Activated B cell treated with CpG ODN at 0.5 μM for 24 hours (primary cell): Measurements from ENCODE around the gene SPTLC3. TPM values are rescaled to one million over a fixed set of nuclear protein-coding genes. Genes with fewer than 3 reads are reported as not detected.

ENCODE experiments used
- ATAC-seq: fragments of 200-7000 bp; cut with Tn5 transposase; one replicate; pipeline ENCODE4 v1.10.0; 2021; ENCODE audit warnings: low read depth, mild to moderate bottlenecking, moderate library complexity
- CTCF ChIA-PET: fragments of 350-600 bp; sonication (Branson Sonifier 250); formaldehyde crosslinking; loops from one replicate; lab custom pipeline; 2021; ENCODE audit warnings: antibody characterized with exemption; lab: Charles Lee
- POLR2A ChIA-PET: fragments of 350-600 bp; sonication (Branson Sonifier 250); formaldehyde crosslinking; loops from one replicate; lab custom pipeline; 2021; ENCODE audit warnings: antibody characterized with exemption; lab: Charles Lee
- DNase-seq: peaks from one replicate; pipeline ENCODE4 v3.0.0; 2022
- H3K27ac Mint-ChIP-seq: one replicate; pipeline ENCODE4 v1.8.0; 2020; ENCODE audit warnings: mixed read lengths
- H3K27me3 Mint-ChIP-seq: one replicate; pipeline ENCODE4 v1.8.0; 2021; ENCODE audit warnings: mixed read lengths
- H3K36me3 Mint-ChIP-seq: one replicate; pipeline ENCODE4 v1.8.0; 2021; ENCODE audit warnings: low read depth, mixed read lengths
- H3K4me1 Mint-ChIP-seq: one replicate; pipeline ENCODE4 v1.8.0; 2021; ENCODE audit warnings: mixed read lengths
- H3K4me3 Mint-ChIP-seq: one replicate; pipeline ENCODE4 v1.8.0; 2020; ENCODE audit warnings: mild to moderate bottlenecking, mixed read lengths
- H3K9me3 Mint-ChIP-seq: one replicate; pipeline ENCODE4 v1.8.0; 2020; ENCODE audit warnings: mixed read lengths
- intact Hi-C: fragments of 100-400 bp; cut with micrococcal nuclease; formaldehyde crosslinking; loops from one replicate; pipeline ENCODE4 v1.15.1; 2024
- total RNA-seq: library from RNA; stranded (reverse); gene quantifications from 2 replicates; pipeline ENCODE4 v1.2.3, GENCODE V29; 2022
- TF ChIP-seq, protein P1 (sequence below): fragments of 200-600 bp; IDR thresholded peaks from one replicate; pipeline ENCODE4 v1.8.0; 2022; ENCODE audit warnings: antibody characterized with exemption, mild to moderate bottlenecking

SPTLC3 gene
- total RNA-seq, 1 donor from 2014 or later = not detected

DNA sequence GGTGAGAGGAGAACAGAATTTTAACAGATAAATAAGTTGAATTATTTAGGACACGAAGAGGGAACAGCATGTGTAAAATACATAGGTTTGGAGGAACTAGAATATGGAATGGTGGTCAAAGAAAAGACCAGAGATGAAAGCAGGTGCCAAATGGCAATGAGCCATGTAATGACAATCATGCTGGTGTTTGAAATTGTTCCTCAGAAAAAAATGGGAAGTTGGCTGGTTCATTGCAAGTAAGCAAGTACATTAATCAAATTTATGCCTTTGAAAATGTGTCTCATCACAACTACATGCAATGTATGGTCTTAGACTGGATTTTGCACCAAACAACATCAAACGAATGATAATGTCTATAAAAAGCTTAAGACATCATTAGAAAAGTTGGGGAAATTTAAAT is 83.3 kb downstream of the SPTLC3 start:
- CTCF ChIA-PET = no interaction called here
- Mint-ChIP-seq H3K36me3 (no peaks in the 10 kb centered on the region), H3K27me3 (no peaks in the 10 kb centered on the region), H3K4me3 (no peak overlapping the region), H3K27ac (no peak overlapping the region), H3K9me3 (no peaks in the 10 kb centered on the region), H3K4me1 (no peaks in the 10 kb centered on the region)
- DNase-seq (no peak), ATAC-seq (no peak)
- POLR2A ChIA-PET = no interaction called here
- TF ChIP-seq, protein P1, sequence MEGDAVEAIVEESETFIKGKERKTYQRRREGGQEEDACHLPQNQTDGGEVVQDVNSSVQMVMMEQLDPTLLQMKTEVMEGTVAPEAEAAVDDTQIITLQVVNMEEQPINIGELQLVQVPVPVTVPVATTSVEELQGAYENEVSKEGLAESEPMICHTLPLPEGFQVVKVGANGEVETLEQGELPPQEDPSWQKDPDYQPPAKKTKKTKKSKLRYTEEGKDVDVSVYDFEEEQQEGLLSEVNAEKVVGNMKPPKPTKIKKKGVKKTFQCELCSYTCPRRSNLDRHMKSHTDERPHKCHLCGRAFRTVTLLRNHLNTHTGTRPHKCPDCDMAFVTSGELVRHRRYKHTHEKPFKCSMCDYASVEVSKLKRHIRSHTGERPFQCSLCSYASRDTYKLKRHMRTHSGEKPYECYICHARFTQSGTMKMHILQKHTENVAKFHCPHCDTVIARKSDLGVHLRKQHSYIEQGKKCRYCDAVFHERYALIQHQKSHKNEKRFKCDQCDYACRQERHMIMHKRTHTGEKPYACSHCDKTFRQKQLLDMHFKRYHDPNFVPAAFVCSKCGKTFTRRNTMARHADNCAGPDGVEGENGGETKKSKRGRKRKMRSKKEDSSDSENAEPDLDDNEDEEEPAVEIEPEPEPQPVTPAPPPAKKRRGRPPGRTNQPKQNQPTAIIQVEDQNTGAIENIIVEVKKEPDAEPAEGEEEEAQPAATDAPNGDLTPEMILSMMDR = no peak
- intact Hi-C loops = no loop called here

DNA sequence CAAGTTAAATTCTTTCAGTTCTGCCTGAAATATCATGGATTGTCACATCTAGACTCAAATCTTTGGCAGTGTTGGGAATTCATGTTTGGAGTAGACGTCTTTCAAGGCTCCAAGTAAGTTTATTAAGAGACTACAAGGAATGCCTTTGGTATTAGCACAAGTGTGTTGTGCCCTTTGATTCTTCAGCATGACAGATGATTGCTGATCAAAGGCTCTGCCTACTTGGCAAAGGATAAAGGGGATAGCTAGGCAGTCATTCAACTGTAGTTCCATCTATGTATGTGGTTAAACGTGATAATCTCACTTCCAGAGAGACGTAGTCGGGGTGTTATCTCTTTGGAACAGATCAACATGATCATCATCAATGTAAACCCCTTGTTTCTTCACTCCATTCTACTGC is 86.2 kb downstream of the SPTLC3 start:
- CTCF ChIA-PET = no interaction called here
- Mint-ChIP-seq H3K4me1 (no peaks in the 10 kb centered on the region), H3K4me3 (no peak overlapping the region), H3K27me3 (no peaks in the 10 kb centered on the region), H3K9me3 (no peaks in the 10 kb centered on the region), H3K36me3 (no peaks in the 10 kb centered on the region), H3K27ac (no peak overlapping the region)
- POLR2A ChIA-PET = no interaction called here
- DNase-seq (no peak), ATAC-seq (no peak)
- TF ChIP-seq, protein P1 = no peak
- intact Hi-C loops = no loop called here

DNA sequence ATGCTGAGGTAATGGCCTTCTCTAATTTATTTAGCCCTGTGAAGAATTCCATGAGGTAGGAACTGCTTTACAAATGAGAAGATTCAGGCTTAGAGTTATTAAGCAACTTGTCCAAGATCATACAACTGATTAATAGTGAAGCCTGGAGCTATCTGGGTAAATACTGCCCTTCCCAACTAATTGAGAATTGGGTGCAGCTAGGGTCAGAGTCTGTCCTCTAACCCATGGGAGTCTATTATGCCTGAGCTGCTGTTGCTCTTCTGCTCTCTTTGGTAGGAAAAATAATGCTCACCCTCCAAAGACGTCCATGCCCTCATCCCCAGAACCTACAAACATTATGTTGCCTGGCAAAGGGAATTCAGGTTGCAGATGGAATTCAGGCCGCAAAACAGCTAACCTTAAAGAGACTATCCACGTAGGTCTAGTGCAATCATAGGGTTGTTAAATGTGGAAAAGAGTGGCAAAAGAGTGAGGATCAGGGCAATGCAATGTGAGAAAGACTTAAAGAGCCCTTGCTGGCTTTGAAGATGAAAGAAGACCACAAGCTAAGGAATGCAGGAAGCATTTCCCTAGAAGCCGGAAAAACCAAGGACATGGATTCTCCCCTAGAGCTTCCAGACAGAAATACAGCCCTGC is 90.1 kb downstream of the SPTLC3 start:
- intact Hi-C loops = no loop called here
- H3K9me3 Mint-ChIP-seq = no peaks in the 10 kb centered on the region
- H3K36me3 Mint-ChIP-seq = no peaks in the 10 kb centered on the region
- CTCF ChIA-PET = no interaction called here
- ATAC-seq = no peak
- no peaks in the 10 kb centered on the region for H3K4me1 Mint-ChIP-seq
- H3K27me3 Mint-ChIP-seq = no peaks in the 10 kb centered on the region
- H3K4me3 Mint-ChIP-seq = no peak overlapping the region
- no peak for DNase-seq
- H3K27ac Mint-ChIP-seq = no peak overlapping the region
- TF ChIP-seq, protein P1 = no peak
- POLR2A ChIA-PET = no interaction called here

DNA sequence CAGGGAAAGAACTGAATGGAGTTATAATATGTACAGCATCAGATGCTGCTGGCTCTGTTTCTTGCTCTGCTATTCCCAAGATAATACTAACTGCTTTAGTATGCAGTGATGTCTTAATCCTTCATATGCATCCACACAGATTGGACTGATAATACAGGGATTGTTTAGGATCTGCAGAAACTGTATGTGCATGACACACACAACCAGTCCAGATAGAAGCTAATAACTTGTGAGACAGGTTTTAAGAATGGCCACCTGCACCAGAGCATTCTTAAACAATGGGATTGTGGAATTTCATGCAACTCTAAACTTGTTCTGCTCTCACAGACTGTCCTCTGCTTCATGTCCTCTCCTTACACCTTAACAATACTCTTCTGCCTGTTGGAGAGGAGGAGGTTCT is 90.9 kb downstream of the SPTLC3 start:
- ChIA-PET POLR2A (no interaction called here), CTCF (no interaction called here)
- Mint-ChIP-seq H3K27me3 (no peaks in the 10 kb centered on the region), H3K9me3 (no peaks in the 10 kb centered on the region), H3K27ac (no peak overlapping the region), H3K4me3 (no peak overlapping the region), H3K4me1 (no peaks in the 10 kb centered on the region), H3K36me3 (no peaks in the 10 kb centered on the region)
- TF ChIP-seq, protein P1 = no peak
- no peak for ATAC-seq
- DNase-seq = no peak
- intact Hi-C loops = no loop called here

DNA sequence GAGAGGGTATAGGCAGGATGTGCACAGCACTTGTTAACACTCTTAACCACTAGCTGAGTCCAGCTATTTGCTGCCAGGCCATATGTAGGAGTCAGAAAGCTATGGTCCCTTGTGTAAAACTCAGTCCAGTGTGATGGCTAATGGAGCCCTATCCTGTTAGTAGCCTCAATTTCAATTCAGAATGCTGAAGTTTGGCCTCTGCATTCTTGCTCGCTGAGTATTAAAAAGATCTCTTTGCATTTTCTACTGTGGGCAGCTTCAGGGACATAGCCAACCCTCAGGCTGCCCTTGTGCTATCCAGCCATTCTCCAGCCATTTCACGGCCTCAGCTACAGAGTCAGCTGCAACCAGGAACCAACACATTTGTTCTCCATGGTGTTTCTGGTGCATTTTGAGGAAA is 92.5 kb downstream of the SPTLC3 start:
- intact Hi-C loops = no loop called here

More for the DNA sequence above, 92.5 kb downstream of the SPTLC3 start:
- Mint-ChIP-seq H3K27me3 (peaks cover 2% of the 10 kb centered on the region), H3K4me3 (no peak overlapping the region), H3K4me1 (no peaks in the 10 kb centered on the region), H3K27ac (no peak overlapping the region), H3K36me3 (no peaks in the 10 kb centered on the region), H3K9me3 (no peaks in the 10 kb centered on the region)
- ChIA-PET POLR2A (no interaction called here), CTCF (interaction anchor here (1.3 kb wide), 1 partner anchor 10 kb away, joined by 6 read pairs; no protein-coding TSS in a partner anchor)
- TF ChIP-seq, protein P1 = no peak
- ATAC-seq (no peak), DNase-seq (no peak)
